HL-60 (cell line): ENCODE results near the gene ETHE1.
A peak's percentile ranks its signal among the peaks of the same experiment; 100 is the strongest.

Source experiments
- DNase-seq, 2 experiments: peaks; one replicate each; pipeline ENCODE4 v3.0.0-alpha.2; 2010 to 2020; ENCODE audit warnings: low read depth in 1 of 2, low spot score in 1 of 2
- H3K27ac ChIP-seq: fragments of 250-450 bp; sonication (Bioruptor Pico); replicated peaks from 2 replicates; pipeline ENCODE4 v1.5.1; 2020; ENCODE audit warnings: mild to moderate bottlenecking, moderate library complexity
- H3K27me3 ChIP-seq: fragments of 250-450 bp; sonication (Bioruptor Pico); 2 replicates; pipeline ENCODE4 v1.5.1; 2021; ENCODE audit warnings: mild to moderate bottlenecking, moderate library complexity; ENCODE audit not compliant: insufficient read depth, poor library complexity, severe bottlenecking
- H3K4me3 ChIP-seq: replicated peaks from 2 replicates; pipeline ENCODE4 v1.5.1; 2011; ENCODE audit warnings: mild to moderate bottlenecking, control low read depth, low read length; ENCODE audit not compliant: insufficient read depth
- GABPA ChIP-seq: IDR thresholded peaks from 2 replicates; pipeline ENCODE4 v1.6.1; 2012; ENCODE audit warnings: low read depth
- POLR2AphosphoS5 ChIP-seq: IDR thresholded peaks from 2 replicates; pipeline ENCODE4 v1.6.1; 2012; ENCODE audit warnings: low read depth
- REST ChIP-seq: IDR thresholded peaks from 2 replicates; pipeline ENCODE4 v1.6.1; 2012; ENCODE audit warnings: low read depth; ENCODE audit not compliant: insufficient replicate concordance
- SPI1 ChIP-seq: IDR thresholded peaks from 2 replicates; pipeline ENCODE4 v1.6.1; 2012; ENCODE audit warnings: low read depth, mild to moderate bottlenecking, borderline replicate concordance
- TF ChIP-seq, protein P1 (sequence below): IDR thresholded peaks from one replicate; pipeline ENCODE4 v1.5.1; 2011; ENCODE audit warnings: low read length, control low read depth, inconsistent platforms; ENCODE audit not compliant: insufficient read depth

The ETHE1 gene

GRCh38 chr19:43462785-43463380 lies 64.1 kb downstream of the ETHE1 start:
- H3K27ac ChIP-seq, result no peak overlapping the region
- peaks cover 9% of the 10 kb centered on the region for H3K27me3 ChIP-seq
- DNase-seq, result no peak
- peak overlapping the region; percentile 81 for H3K4me3 ChIP-seq
- no peak for TF ChIP-seq SPI1
- no peak for TF ChIP-seq POLR2AphosphoS5
- no peak for TF ChIP-seq REST
- TF ChIP-seq, protein P1, sequence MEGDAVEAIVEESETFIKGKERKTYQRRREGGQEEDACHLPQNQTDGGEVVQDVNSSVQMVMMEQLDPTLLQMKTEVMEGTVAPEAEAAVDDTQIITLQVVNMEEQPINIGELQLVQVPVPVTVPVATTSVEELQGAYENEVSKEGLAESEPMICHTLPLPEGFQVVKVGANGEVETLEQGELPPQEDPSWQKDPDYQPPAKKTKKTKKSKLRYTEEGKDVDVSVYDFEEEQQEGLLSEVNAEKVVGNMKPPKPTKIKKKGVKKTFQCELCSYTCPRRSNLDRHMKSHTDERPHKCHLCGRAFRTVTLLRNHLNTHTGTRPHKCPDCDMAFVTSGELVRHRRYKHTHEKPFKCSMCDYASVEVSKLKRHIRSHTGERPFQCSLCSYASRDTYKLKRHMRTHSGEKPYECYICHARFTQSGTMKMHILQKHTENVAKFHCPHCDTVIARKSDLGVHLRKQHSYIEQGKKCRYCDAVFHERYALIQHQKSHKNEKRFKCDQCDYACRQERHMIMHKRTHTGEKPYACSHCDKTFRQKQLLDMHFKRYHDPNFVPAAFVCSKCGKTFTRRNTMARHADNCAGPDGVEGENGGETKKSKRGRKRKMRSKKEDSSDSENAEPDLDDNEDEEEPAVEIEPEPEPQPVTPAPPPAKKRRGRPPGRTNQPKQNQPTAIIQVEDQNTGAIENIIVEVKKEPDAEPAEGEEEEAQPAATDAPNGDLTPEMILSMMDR, result no peak
- TF ChIP-seq GABPA, result no peak

- Histone ChIP-seq H3K27ac (no peak overlapping the region), H3K27me3 (peaks cover 9% of the 10 kb centered on the region), H3K4me3 (no peak overlapping the region)
- no peak for DNase-seq
- TF ChIP-seq POLR2AphosphoS5 (no peak), GABPA (no peak), REST (no peak), SPI1 (no peak)
- TF ChIP-seq, protein P1, result no peak
Observed at GRCh38 chr19:43462383-43462782, 64.6 kb downstream of the ETHE1 start.

- Histone ChIP-seq H3K27me3 (peaks cover 9% of the 10 kb centered on the region), H3K4me3 (no peak overlapping the region), H3K27ac (no peak overlapping the region)
- TF ChIP-seq GABPA (no peak), SPI1 (no peak), POLR2AphosphoS5 (no peak), REST (no peak)
- TF ChIP-seq, protein P1, result no peak
- DNase-seq, result no peak
Observed at GRCh38 chr19:43461303-43461702, 65.7 kb downstream of the ETHE1 start.
